ENCODE data around the gene PLXNA2.
A peak's percentile ranks its signal among the peaks of the same experiment; 100 is the strongest.

Gene PLXNA2

GRCh38 chr1:208222376-208223126 is 21.6 kb downstream of the PLXNA2 start:
- no peak for DNase-seq

GRCh38 chr1:208221291-208221622 is 22.9 kb downstream of the PLXNA2 start:
- no peak for DNase-seq

GRCh38 chr1:208219659-208220282 is 24.4 kb downstream of the PLXNA2 start:
- DNase-seq: no peak

- no peak for DNase-seq
Measured at GRCh38 chr1:208219098-208219658, 25.0 kb downstream of the PLXNA2 start.

GRCh38 chr1:208218237-208219097 is 25.7 kb downstream of the PLXNA2 start:
- DNase-seq: no peak

GRCh38 chr1:208217781-208218180 is 26.4 kb downstream of the PLXNA2 start:
- no peak for DNase-seq

- DNase-seq: no peak
Measured at GRCh38 chr1:208216806-208217205, 27.4 kb downstream of the PLXNA2 start.

GRCh38 chr1:208216062-208216461 is 28.1 kb downstream of the PLXNA2 start:
- no peak for DNase-seq

GRCh38 chr1:208215393-208215792 is 28.8 kb downstream of the PLXNA2 start:
- DNase-seq: no peak

- DNase-seq: no peak
Measured at GRCh38 chr1:208213786-208214185, 30.4 kb downstream of the PLXNA2 start.

GRCh38 chr1:208212893-208213292 is 31.3 kb downstream of the PLXNA2 start:
- no peak for DNase-seq

- DNase-seq: no peak
Measured at GRCh38 chr1:208211921-208212843, 32.0 kb downstream of the PLXNA2 start.

GRCh38 chr1:208209896-208210589 is 34.1 kb downstream of the PLXNA2 start:
- no peak for DNase-seq

GRCh38 chr1:208209286-208209685 is 34.9 kb downstream of the PLXNA2 start:
- peak; percentile 98 for DNase-seq

GRCh38 chr1:208208132-208208487 is 36.1 kb downstream of the PLXNA2 start:
- no peak for DNase-seq

- DNase-seq: no peak
Measured at GRCh38 chr1:208207388-208208131, 36.6 kb downstream of the PLXNA2 start.

- DNase-seq: peak; percentile 24
Measured at GRCh38 chr1:208206092-208206698, 38.0 kb downstream of the PLXNA2 start.

- DNase-seq: peak; percentile 58
Measured at GRCh38 chr1:208205216-208206013, 38.8 kb downstream of the PLXNA2 start.

GRCh38 chr1:208204779-208205178 is 39.4 kb downstream of the PLXNA2 start:
- DNase-seq: peak; percentile 23
